SU-DHL-6 (cell line): ENCODE measurements around the gene UQCC5.

ENCODE experiments used
- H2AFZ ChIP-seq: fragments of 200-600 bp; sonication (generic); 2 replicates; pipeline ENCODE4 v1.6.1; 2014; ENCODE audit warnings: low read depth, mild to moderate bottlenecking, moderate library complexity, mixed read lengths, antibody characterized with exemption, low read length; ENCODE audit not compliant: severe bottlenecking
- H3F3A ChIP-seq: fragments of 200-600 bp; shearing (Covaris generic); 2 replicates; pipeline ENCODE4 v1.6.0; 2016; ENCODE audit warnings: antibody characterized with exemption, mild to moderate bottlenecking; ENCODE audit not compliant: insufficient read depth
- H3K27ac ChIP-seq: fragments of 200-600 bp; sonication (generic); 2 replicates; pipeline ENCODE4 v1.5.1; 2016; ENCODE audit warnings: low read depth, mild to moderate bottlenecking, low read length, moderate library complexity, mixed read lengths
- H3K27me3 ChIP-seq: fragments of 200-600 bp; sonication (generic), shearing (Covaris generic); 2 replicates; pipeline ENCODE4 v1.6.0; 2014; ENCODE audit warnings: mild to moderate bottlenecking, low read length
- H3K36me3 ChIP-seq: fragments of 200-600 bp; sonication (generic); 2 replicates; pipeline ENCODE4 v1.6.1; 2014; ENCODE audit warnings: mild to moderate bottlenecking, low read length, mixed read lengths
- H3K4me2 ChIP-seq: fragments of 300-600, 200-600 bp; shearing (Covaris generic), sonication (generic); 2 replicates; pipeline ENCODE4 v1.6.0; 2014; ENCODE audit warnings: low read length, low read depth, mild to moderate bottlenecking; ENCODE audit not compliant: poor library complexity, severe bottlenecking
- H3K4me3 ChIP-seq: fragments of 200-600 bp; sonication (generic); 2 replicates; pipeline ENCODE4 v1.5.1; 2014; ENCODE audit warnings: antibody characterized with exemption, low read length, mild to moderate bottlenecking, mixed read lengths; ENCODE audit not compliant: insufficient read depth, poor library complexity, severe bottlenecking
- H3K79me2 ChIP-seq: fragments of 200-600 bp; sonication (generic); 2 replicates; pipeline ENCODE4 v1.6.1; 2014; ENCODE audit warnings: mild to moderate bottlenecking, low read length, moderate library complexity; ENCODE audit not compliant: insufficient read depth
- H3K9ac ChIP-seq: fragments of 200-600 bp; sonication (generic); 2 replicates; pipeline ENCODE4 v1.7.0; 2014; ENCODE audit warnings: mild to moderate bottlenecking, low read length
- H3K9me2 ChIP-seq: fragments of 200-600 bp; sonication (generic); replicated peaks from 2 replicates; pipeline ENCODE4 v1.6.1; 2014; ENCODE audit warnings: low read length; ENCODE audit not compliant: insufficient read depth
- H3K9me3 ChIP-seq: fragments of 200-600 bp; sonication (generic); 2 replicates; pipeline ENCODE4 v1.6.1; 2014; ENCODE audit warnings: low read length, mixed read lengths; ENCODE audit not compliant: insufficient read depth
- H4K20me1 ChIP-seq: fragments of 200-600 bp; sonication (generic); 2 replicates; pipeline ENCODE4 v1.6.1; 2014; ENCODE audit warnings: low read depth, mild to moderate bottlenecking, antibody characterized with exemption, low read length, moderate library complexity, mixed read lengths
- CTCF ChIP-seq: fragments of 200-600 bp; sonication (generic); IDR thresholded peaks from one replicate; pipeline ENCODE4 v1.5.1; 2017; ENCODE audit warnings: antibody characterized with exemption, mild to moderate bottlenecking, low read length, moderate library complexity; ENCODE audit not compliant: insufficient read depth, poor library complexity, severe bottlenecking
- EZH2phosphoT487 ChIP-seq: fragments of 200-600 bp; sonication (generic), shearing (Covaris generic); conservative IDR thresholded peaks from 2 replicates; pipeline ENCODE4 v1.6.1; 2018; ENCODE audit warnings: mild to moderate bottlenecking, antibody characterized with exemption, low read length, moderate library complexity, mixed read lengths

The UQCC5 gene

GRCh38 chr3:52498137-52499054 lies 38.0 kb upstream of the UQCC5 start:
- Histone ChIP-seq H3F3A (no peaks in the 10 kb centered on the region), H4K20me1 (no peaks in the 10 kb centered on the region), H3K27ac (no peak overlapping the region), H3K27me3 (no peaks in the 10 kb centered on the region), H3K9me3 (no peaks in the 10 kb centered on the region), H2AFZ (no peak overlapping the region), H3K79me2 (no peaks in the 10 kb centered on the region), H3K36me3 (no peaks in the 10 kb centered on the region), H3K9ac (no peak overlapping the region), H3K4me2 (no peak overlapping the region), H3K9me2 (no peaks in the 10 kb centered on the region), H3K4me3 (no peak overlapping the region)
- no peak for TF ChIP-seq CTCF
- TF ChIP-seq EZH2phosphoT487, result no peak

GRCh38 chr3:52501046-52501445 lies 35.4 kb upstream of the UQCC5 start:
- Histone ChIP-seq H3K4me3 (no peak overlapping the region), H4K20me1 (no peaks in the 10 kb centered on the region; the same call in 1 of the 2 replicates), H3K36me3 (no peaks in the 10 kb centered on the region), H3K9ac (no peak overlapping the region), H3K27me3 (no peaks in the 10 kb centered on the region), H3K9me2 (no peaks in the 10 kb centered on the region), H3K4me2 (no peak overlapping the region), H3K79me2 (no peaks in the 10 kb centered on the region), H3K27ac (no peak overlapping the region), H3F3A (no peaks in the 10 kb centered on the region), H3K9me3 (no peaks in the 10 kb centered on the region), H2AFZ (no peak overlapping the region)
- no peak for TF ChIP-seq CTCF
- TF ChIP-seq EZH2phosphoT487, result no peak

- no peaks in the 10 kb centered on the region for H3K27me3 ChIP-seq
- no peaks in the 10 kb centered on the region for H3K36me3 ChIP-seq
- TF ChIP-seq CTCF (no peak), EZH2phosphoT487 (no peak)
- H3F3A ChIP-seq, result no peaks in the 10 kb centered on the region
- no peaks in the 10 kb centered on the region; the same call in 1 of the 2 replicates for H4K20me1 ChIP-seq
- H3K9me3 ChIP-seq, result no peaks in the 10 kb centered on the region
- H3K9me2 ChIP-seq, result no peaks in the 10 kb centered on the region
- H3K79me2 ChIP-seq, result no peaks in the 10 kb centered on the region
- H3K4me2 ChIP-seq, result no peak overlapping the region
- H2AFZ ChIP-seq, result no peak overlapping the region
- H3K27ac ChIP-seq, result no peak overlapping the region
- H3K4me3 ChIP-seq, result no peak overlapping the region
- no peak overlapping the region for H3K9ac ChIP-seq
Measured at GRCh38 chr3:52502001-52502400, 34.4 kb upstream of the UQCC5 start.
